DLD1 (cell line): ENCODE measurements around the gene STEEP1.

ENCODE experiments used
- in situ Hi-C: cut with HindIII; loops from 2 replicates; pipeline ENCODE4 v1.10.0; 2017; ENCODE audit warnings: low sequenced_read_pairs

STEEP1 gene

GRCh38 chrX:119489212-119490074 lies 75.8 kb downstream of the STEEP1 start:
- in situ Hi-C loops: no loop called here

- in situ Hi-C loops: no loop called here
Observed at GRCh38 chrX:119488749-119489148, 76.5 kb downstream of the STEEP1 start.
